Stimulated activated CD4-positive, alpha-beta T cell treated with anti-CD3 and anti-CD28 coated beads, Interleukin-1b, Interleukin-23, amount 100 ng/mL, for 48 hours (primary cell): ENCODE results near the gene C9orf72.
"Not testable (repeated sequence)": the region's sequence is repeated elsewhere in the genome, so short reads cannot be mapped to it uniquely, and the experiment has no call there.

ENCODE experiments used
- DNase-seq: peaks from one replicate; pipeline ENCODE4 v3.0.0-alpha.2; 2020

The C9orf72 gene, protein sequence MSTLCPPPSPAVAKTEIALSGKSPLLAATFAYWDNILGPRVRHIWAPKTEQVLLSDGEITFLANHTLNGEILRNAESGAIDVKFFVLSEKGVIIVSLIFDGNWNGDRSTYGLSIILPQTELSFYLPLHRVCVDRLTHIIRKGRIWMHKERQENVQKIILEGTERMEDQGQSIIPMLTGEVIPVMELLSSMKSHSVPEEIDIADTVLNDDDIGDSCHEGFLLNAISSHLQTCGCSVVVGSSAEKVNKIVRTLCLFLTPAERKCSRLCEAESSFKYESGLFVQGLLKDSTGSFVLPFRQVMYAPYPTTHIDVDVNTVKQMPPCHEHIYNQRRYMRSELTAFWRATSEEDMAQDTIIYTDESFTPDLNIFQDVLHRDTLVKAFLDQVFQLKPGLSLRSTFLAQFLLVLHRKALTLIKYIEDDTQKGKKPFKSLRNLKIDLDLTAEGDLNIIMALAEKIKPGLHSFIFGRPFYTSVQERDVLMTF

DNA sequence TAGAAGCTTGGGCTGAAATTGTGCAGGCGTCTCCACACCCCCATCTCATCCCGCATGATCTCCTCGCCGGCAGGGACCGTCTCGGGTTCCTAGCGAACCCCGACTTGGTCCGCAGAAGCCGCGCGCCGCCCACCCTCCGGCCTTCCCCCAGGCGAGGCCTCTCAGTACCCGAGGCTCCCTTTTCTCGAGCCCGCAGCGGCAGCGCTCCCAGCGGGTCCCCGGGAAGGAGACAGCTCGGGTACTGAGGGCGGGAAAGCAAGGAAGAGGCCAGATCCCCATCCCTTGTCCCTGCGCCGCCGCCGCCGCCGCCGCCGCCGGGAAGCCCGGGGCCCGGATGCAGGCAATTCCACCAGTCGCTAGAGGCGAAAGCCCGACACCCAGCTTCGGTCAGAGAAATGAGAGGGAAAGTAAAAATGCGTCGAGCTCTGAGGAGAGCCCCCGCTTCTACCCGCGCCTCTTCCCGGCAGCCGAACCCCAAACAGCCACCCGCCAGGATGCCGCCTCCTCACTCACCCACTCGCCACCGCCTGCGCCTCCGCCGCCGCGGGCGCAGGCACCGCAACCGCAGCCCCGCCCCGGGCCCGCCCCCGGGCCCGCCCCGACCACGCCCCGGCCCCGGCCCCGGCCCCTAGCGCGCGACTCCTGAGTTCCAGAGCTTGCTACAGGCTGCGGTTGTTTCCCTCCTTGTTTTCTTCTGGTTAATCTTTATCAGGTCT lies at the start of gene C9orf72:
TSS of gene C9orf72 (minus strand) at position 564 of the 716 bp plus-strand sequence. CDS start 6,361 bp downstream, outside the sequence.
- peak; percentile 86 for DNase-seq

DNA sequence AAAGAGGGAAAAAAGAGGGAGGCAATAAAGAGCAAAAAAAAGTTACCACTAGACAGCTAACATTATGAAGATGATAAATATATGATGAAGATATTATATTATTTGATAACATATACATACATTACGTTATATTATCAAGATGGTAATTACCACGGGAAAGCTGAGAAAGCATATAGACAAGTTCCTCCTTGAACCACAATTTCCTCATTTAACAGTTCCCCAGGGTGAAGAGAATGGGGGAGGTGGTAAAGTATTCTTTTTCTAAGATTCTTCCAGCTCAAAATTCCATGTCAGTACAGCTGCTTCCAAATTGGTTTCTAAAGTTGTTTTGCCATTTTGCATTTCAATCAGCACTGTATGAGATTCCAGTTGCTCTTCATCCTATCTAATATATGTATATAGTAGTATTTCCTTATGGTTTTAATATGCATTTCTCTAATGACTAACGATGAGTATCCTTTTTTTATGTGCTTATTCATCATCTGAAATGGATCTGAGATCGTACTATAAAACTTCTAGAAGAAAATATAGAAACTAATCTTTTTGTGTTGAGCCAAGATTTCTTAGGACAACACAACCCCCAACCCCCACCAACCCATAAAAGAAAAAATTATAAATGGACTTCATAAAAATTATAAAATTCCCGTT lies 49.5 kb upstream of the C9orf72 start:
- DNase-seq = no peak

DNA sequence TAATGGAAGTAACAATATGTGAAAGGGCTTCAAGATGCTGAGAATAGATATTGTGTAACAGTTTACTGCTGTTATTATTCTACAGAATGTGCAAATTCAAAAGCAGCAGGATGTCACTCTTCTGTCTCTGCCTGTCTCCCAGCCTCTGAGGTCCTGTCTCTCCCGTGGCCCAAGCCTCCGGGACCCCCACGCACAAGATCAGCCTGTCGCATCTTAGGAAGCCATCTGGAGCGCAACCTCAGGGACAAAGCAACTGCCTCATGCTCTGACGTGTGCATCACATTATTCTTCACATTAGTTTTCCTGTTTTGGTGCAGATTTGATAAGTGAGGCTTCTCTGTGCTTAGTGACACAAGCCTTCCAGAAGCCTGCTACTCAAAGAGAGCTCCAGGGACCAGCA lies 46.5 kb upstream of the C9orf72 start:
- DNase-seq = no peak

DNA sequence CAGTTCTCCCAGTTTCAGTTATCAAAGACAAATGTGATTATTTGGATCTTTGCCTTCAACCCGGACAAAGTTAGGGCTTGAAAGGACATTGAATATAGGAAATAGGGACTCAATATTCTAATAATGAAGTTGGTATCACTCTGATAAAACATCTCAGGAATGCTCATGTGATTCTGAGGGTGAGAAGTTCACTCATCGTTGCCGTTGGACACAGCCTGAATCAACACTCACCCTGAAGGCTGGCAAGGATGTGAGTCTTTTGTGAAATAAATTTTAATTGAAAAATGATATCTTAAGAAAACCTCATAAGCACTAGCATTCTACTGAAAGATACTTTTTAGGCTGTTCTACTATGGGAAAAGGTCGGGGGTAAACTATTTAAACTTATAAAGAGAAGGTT lies 44.8 kb upstream of the C9orf72 start:
- DNase-seq = no peak

DNA sequence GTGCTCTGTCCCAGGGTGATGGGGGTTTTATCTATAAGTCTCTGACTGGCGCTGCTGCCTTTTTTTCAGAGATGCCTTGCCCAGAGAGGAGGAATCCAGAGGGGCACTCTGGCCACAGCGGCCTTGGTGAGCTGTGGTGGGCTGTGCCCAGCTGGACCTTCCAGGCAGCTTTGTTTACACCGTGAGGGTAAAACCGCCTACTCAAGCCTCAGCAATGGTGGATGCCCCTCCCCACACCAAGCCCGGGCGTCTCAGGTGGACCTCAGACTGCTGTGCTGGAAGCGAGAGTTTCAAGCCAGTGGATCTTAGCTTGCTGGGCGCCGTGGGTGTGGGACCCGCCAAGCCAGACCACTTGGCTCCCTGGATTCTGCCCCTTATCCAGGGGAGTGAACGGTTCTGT lies 41.3 kb upstream of the C9orf72 start:
- no peak for DNase-seq

DNA sequence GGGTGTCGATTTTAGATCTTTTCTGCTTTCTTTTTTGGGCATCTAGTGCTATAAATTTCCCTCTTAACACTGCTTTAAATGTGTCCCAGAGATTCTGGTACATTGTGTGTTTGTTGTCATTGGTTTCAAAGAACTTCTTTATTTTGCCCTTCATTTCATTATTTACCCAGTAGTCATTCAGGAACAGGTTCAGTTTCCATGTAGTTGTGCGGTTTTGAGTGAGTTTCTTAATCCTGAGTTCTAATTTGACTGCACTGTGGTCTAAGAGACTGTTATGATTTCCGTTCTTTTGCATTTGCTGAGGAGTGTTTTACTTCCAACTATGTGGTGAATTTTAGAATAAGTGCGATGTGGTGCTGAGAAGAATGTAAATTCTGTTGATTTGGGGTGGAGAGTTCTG lies 38.8 kb upstream of the C9orf72 start:
- DNase-seq = not testable (repeated sequence)

DNA sequence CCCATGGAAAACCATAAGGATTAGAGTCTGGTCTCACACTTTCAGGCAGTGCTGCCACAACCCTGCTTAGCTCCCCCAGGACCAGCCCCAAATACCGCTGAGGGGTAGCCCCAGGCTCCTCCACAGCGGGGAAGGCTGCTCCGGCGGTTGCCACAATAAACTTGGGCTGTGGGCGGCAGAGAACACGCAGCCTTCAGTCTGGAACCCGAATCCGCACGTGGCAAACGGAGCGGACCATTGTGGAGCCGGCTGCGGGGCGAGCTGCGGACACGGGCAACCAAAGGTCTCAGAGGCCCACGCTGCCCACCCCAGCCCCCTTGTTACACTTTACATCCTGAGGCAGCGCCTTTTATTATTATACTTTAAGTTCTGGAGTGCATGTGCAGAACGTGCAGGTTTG lies 37.3 kb upstream of the C9orf72 start:
- no peak for DNase-seq

DNA sequence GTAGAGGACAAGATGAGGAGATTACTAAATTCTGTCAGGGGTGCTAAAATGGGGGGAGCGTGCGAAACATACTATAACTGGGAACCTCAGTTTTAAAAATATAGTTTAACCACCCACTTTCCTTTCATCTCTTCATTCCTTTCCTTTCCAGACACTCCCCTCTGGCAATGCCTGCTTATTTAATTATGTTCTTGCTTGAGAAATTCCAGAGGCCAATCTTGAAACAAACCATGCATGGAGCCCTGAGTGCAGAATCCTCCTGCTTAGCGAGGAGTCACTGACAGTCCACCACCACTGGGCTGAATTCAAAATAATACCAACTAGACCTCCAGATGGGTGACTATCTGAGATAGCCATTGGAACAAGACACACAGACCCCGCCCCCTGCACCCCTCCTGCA lies 29.7 kb upstream of the C9orf72 start:
- no peak for DNase-seq

DNA sequence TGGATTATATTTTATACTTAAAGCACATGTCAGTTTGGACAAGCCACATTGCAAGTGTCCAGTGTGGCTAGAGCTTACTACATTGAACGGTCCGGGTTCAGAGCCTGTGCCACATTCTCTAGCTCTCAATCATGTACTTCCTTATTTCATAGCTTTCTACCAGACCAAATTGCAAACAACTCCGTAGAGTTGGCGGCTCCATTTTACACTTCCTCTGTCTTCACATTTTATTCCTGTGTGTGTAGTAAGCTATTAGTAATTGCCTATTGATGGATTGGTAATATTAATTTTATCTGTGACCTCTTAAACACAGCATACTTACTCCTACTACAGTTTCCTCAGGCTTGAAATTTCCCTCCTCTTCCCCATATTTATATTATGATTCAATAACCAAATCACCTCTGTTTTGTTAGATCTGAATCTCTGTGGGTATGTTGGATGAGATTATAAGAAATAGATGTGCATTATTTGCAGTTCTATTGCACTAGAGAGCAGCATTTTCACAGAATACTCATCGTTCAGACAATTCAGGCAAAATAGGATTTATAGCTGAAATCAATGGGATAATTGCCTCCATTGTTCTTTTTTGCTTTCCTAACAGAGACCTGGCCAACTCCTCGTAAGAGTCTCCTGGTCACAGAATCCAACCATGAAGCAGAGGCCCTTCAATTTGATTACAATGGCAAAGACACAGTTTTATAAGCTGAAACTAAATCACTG lies 29.0 kb upstream of the C9orf72 start:
- DNase-seq = no peak

DNA sequence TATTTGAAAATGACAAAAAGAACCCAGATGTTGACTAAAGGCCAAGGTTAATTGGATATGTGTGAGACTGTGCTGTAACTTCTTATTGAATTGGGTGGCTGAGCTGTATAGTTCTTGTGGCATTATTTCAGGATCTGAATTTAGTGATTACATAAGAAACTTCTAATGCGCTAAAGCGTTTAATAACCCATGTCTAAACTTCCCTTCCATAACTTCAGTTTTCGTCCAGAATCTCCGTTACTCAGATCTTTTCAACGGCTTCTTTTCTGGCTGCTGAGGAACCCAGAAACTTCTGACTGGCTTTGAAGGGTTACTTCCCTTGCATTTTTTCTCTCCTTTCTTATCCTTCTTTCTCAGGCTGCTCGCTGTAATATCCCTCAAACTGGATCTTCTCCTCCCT lies 28.1 kb upstream of the C9orf72 start:
- DNase-seq = no peak

DNA sequence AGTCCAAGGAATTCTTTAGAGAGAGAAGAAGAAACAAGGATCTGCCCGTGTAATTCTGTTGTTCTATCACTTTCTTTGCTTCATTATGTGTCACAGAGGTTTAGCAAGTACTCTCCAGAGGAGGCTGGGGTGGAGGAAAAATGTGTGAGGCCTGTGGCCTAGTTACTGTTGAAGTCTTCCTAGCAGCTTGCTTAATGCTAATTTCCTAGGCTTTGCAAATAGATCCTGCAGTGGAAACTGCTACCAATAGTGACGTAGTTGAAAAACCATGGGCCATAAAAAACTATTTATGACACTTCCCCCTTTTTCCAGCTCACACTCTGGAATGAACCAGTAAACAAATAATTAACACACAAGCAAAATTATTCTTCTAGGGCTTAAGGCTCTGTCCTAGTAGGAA lies 27.0 kb upstream of the C9orf72 start:
- no peak for DNase-seq

DNA sequence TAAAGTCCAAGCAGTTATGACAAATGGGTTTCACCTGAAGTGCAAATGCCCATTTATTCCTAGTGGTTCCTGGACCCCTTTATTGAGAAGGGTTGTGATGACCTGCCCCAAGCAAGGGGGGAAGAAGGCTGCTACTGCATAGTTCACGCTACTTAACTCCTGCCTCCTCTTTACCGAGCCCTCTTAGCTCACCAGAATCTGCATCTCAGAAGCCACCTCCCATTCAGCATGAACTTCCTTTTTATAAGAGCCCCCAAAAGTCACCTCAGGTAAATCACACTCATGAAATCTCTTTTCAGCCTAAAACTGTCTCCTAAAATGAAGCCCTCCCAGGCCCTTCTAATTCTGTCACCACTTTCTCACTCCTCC lies 26.6 kb upstream of the C9orf72 start:
- DNase-seq = no peak

DNA sequence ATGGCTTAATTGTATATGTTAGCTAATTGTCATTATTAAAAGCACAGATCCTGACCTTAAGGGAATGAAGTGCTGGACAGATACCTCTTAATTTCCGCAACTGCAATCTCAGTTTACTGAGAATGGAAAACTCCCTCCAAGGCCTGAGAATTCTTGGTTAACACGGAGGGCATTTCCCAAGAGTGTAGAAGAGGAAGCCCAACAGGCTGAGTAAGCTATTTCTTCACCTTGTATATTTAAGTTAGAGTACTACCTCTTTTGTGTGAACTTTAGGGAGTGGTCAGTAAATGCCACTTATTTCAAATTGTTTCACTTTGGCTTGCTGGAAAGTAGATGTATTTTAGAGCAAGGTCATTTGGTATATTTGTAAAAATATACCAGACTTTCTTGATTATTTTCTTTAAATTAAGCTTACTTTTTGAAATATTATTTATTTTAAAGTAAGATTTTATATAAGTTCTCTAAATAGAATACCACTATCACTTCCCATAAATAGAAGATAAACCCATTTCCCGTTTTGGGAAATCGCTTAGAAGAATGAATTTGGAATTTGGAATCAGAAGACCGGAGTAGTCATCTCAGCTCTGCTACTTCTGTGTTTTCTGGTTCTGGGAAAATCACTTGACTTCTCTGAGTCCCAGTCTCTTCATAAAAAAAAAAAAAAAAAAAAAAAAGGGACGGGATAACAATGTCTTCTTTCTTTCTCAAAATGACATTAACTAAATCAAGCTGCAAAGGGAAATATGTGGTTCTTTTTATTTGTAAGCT lies 26.0 kb upstream of the C9orf72 start:
- no peak for DNase-seq

DNA sequence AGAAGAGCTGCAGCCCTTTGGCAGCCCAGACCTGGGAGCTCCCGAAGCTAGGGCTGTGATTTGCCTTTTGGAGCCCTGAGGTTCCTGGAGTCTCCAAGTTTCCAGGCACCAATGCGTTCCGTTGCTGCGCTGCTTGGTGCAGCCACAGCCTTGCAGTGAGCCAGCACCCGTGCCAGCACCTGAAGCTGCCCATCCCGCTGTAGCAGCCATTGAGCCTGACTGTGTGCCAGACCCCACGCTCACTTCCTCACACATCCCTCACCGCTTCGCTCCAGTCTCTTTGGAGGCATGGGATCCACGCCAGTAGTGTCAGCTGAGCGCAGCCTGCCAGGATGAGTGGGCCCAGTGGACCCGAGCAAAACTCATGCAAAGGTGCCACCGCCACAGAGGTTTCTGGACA lies 22.5 kb upstream of the C9orf72 start:
- no peak for DNase-seq

DNA sequence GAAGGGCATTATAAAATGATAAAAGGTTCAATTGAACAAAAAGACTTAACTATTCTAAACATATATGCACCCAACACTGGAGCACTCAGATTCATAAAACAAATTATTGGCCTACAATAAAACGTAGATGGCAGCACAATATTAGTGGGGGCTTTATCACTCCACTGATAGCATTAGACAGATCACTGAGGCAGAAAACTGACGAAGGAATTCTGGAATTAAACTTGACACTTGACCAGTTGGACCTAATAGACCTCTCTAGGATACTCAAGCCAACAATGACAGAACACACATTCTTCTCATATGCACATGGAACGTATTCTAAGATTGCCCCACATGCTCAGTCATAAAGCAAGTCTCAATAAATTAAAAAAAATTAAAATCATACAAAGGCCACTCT lies 18.4 kb upstream of the C9orf72 start:
- no peak for DNase-seq

DNA sequence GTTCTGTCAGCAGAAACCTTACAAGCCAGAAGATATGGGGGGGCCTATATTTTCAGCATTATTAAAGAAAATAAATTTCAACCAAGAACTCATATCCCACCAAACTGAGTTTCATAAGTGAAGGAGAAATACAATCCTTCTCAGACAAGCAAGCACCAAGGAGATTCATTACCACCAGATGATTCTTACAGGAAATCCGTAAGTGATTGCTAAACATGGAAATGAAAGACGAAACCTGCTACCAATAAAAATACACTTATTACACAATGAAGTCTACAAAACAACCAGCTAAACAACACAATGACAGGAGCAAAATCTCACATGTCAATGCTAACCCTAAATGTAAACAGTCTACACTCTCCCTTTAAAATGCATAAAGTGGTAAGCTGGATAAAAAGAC lies 17.8 kb upstream of the C9orf72 start:
- no peak for DNase-seq

DNA sequence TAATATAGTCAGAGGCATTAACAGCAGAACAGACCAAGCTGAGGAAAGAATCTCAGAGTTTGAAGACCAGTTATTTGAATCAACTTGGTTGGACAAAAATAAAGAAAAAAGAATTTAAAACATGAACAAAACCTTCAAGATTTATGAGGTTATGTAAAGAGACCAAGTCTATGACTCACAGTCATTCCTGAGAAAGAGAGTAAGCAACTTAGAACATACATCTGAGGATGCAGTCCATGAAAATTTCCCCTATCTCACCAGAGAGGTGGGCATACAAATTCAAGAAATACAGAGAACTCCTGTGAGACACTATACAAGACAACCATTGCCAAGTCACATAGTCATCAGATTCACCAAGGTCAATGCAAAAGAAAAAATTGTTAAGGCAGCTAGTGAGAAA lies 17.4 kb upstream of the C9orf72 start:
- no peak for DNase-seq

DNA sequence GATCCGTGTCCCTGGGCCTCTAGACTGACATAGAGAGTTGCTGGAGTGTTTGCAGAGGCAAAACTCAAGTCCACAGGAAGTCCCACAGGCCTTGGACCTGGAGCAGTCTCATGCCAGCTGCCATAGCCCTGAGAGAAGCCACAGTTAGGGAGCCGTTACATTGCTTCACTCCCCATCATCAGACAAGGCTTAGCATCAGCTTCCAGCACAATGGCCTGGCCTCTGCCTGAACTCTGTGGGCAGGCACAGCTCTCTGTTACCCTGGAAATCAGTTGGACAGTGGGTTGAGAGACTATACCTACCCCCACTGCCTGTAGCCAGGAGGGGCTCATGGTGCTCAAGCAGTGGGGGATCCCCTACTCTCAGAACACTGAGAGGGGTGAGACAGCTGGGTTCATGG lies 16.2 kb upstream of the C9orf72 start:
- no peak for DNase-seq

DNA sequence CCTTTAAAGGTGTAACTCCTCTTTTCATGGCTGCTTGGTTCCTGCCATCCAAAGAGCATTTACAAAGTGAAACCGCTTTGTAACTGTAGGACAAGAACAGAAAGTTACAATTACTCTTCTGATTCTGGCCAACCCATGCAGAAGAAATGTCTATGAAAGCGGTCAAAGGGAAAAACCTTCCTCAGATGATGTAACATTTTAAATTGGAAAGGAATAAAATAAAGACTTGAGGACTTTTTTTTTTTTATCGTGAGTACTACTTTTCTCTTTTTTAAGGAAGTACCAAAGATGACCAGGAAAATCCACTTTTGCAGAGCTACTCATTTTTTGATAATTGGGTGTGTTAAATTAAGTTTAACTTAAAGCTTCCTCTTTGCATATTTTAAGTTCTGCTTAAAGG lies 13.0 kb upstream of the C9orf72 start:
- DNase-seq = no peak

DNA sequence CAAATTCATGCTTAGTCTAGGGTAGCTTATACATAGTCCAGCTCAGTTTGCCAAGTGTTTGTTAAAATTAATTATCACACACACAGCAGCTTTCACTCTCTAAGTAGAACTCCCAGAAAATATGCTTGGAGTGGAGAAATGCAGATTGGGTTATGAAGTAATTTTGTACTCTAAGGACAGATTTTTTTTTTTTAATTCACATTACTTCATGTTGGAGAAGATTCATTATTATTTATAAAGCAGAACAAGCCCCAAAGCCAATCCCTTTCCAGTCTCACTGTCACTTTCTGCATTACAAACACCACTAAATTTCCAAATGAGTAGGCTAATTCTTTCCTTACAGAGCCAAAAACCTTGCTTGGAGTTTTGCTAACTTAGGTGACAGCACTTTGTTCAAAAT lies 11.7 kb upstream of the C9orf72 start:
- DNase-seq = no peak

DNA sequence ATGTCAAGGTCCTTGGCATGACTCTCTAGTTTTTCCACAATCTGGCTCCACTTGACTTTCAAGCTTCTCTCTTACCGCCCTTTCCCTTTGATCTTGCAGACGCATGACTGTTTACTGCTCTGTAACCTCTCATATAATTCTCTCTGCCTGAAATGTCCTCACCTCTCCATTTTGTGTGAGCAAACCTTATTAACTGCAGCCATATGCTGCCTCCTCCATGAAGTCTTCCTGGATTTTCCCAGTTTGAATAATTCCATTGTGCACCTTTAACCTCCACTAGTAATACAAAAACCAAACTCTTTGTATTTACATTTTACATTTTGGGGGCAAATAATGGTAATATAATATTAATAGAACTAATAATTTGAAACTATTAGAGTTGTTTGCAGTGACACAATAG lies 9.5 kb upstream of the C9orf72 start:
- DNase-seq = no peak

DNA sequence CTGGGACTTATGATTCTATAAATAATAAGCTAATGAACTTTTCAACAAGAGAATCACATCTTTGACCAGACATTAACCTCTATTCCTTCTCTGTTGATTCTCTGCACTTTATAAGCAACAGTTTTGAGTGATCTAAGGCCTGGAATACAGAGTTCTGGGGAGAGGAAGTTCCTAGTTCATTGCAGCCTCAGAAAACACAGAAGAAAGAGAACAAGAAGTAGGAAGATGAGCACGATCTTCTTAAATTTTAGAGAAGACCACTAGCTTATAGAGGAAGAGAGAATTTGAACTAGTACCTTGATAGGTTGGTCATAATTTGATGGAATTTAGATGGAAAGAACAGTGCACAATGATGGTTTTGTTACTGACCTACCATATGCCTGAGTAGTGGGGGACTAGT lies 8.5 kb upstream of the C9orf72 start:
- no peak for DNase-seq
